ENCODE measurements around the gene CALY.

The CALY gene

GRCh38 chr10:133351408-133352318 lies 15.0 kb upstream of the CALY start:
- DNase-seq (ENCODE audit: low read depth in 2 of 2) = no peak

DNA sequence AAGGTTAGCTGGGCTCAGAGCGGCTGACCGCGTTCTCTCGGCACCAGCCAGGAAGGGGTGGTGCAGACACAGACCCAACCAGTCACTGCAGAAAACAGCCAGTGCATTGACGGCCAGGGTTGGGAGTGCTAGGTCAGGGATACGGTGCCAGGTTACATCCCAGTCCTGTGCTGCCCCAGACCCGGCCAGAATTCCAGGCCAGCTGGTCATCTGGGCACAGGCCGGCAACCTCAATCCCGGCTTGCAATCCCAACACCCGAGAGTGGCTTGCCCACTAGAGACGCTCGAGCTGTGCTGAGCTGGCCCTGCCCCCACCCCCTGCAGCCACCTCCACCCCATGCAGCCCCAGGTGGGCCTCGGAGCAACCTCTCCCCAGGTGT lies 14.2 kb upstream of the CALY start:
- no peak for DNase-seq (ENCODE audit: low read depth in 2 of 2)

GRCh38 chr10:133350283-133350949 lies 13.7 kb upstream of the CALY start:
- no peak for DNase-seq (ENCODE audit: low read depth in 2 of 2)

GRCh38 chr10:133349577-133350011 lies 12.9 kb upstream of the CALY start:
- no peak for DNase-seq (ENCODE audit: low read depth in 2 of 2)

DNA sequence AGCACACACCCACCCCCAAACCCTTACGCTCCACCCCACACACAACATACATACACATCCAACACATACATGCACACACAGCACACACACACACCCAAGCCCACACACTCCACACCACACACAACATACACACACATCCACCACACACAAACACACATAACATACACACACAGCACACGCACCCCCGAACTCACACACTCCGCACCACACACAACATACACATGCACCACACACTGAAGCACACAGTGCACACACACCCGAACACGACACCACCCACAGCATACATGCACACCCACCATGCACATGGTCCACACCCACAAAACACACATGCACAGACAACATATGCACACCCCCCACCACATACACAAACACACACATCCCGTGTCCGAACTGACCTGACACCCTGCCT lies 12.5 kb upstream of the CALY start:
- no peak for DNase-seq (ENCODE audit: low read depth in 2 of 2)

DNA sequence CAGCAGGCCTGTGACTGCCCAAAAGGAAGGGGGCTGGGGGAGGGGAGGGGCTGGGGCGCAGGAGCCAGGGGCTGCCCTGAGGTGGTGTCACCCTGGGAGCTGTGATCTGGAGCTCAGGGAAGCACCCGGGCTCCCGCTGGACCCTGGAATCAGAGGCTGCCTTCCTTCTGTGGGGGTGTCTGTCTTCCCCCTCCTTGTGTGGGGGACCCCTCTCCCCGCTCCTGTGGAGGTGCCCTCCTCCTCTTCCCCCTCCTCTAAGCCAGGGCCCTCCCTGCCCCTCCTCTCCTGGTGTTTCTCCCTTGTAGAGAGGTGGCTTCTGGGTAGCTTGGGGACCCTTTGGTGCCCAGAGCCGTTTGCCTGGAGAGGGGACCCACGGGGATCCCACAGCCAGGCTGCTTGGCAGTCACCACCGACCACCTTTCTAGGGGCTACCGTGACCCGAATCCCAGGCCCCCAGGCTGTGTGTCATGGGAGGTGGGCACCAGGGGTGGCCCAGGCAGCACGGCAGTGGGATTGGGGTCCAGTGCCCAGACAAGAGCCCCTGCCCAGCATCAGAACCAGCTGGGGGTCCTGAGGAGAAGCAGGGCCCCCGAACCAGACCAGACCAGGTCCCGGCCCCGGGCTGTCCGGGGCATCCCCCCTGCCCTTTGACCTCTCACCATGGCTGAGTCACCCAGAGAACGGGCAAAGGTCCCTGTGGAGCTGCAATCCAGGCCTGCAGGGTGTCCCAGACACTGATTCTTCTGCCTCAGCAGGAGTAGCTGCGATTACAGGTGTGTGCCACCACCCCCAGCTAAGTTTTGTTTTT lies 11.2 kb upstream of the CALY start:
- no peak for DNase-seq (ENCODE audit: low read depth in 2 of 2)

DNA sequence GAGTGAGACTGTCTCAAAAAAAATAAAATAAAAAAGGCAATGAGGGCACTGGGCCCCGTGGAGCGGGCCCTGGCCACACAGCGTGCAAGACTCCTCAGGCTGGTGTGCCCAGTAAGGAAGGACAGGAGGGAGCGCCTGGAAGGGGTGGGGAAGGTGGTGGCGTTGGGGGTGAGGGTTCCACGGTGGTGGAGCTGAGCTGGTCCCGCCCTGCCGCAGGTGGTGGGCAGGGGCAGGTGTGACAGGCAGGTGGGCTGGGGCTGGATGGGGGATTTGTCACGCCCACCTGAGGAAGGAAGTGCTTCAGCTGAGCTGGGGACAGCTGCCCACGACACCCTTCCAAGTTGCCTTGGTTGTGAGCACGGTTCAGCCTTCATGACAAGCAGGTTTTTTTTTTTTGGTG lies 9.7 kb upstream of the CALY start:
- DNase-seq (ENCODE audit: low read depth in 2 of 2) = no peak

GRCh38 chr10:133344236-133344635 lies 7.5 kb upstream of the CALY start:
- DNase-seq (ENCODE audit: low read depth in 2 of 2) = no peak

GRCh38 chr10:133343558-133343957 lies 6.9 kb upstream of the CALY start:
- DNase-seq (ENCODE audit: low read depth in 2 of 2) = no peak

DNA sequence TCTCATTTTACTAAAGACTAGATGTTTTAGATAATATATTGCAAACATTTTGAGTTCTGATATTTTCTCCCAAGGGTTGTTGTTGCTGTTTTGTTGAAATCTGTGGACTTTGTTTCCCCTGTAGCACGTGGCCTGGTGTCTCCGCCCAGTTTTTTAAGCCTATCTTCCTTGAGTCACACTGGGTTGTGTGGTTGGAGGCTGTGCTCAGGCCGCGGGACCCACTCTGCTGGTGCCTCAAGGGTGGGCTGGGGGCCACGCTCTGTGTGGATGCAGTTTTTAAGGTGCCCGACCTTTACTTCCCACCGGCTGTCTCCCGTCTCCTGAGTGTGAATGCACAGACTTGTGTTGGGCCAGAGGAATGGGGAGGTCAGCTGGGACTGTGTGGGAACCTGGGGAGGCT lies 6.2 kb upstream of the CALY start:
- DNase-seq (ENCODE audit: low read depth in 2 of 2) = no peak

GRCh38 chr10:133341983-133342382 lies 5.3 kb upstream of the CALY start:
- no peak for DNase-seq (ENCODE audit: low read depth in 2 of 2)

DNA sequence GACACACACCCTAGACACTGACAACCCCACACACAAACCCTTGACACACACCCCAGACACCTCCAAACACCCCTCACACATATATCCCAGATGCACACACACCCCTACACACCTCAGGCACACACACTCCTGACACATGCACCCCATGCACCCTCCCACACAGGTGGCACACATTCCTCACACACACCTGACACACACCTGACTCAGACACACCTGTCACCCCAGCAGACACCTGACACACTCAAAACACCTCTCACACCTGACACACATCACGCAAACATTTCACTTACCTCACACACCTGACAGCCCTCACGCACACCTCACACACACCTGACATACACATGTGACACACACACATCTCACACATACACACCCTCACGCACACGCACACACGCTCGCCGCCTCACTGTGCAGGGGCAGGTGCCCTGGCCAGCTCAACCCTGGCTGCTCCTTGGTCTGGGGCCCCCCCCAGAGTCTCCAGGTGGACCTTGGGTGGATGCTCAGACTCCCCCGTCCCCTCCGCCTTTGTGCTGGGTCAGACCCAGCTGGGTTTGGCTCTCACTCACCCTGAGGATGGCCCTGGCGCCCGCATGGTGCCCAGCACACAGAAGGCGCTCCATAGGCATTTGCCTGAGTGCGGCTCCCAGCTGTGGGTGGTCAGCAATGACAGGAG lies 3.1 kb upstream of the CALY start:
- DNase-seq (ENCODE audit: low read depth in 2 of 2) = no peak

DNA sequence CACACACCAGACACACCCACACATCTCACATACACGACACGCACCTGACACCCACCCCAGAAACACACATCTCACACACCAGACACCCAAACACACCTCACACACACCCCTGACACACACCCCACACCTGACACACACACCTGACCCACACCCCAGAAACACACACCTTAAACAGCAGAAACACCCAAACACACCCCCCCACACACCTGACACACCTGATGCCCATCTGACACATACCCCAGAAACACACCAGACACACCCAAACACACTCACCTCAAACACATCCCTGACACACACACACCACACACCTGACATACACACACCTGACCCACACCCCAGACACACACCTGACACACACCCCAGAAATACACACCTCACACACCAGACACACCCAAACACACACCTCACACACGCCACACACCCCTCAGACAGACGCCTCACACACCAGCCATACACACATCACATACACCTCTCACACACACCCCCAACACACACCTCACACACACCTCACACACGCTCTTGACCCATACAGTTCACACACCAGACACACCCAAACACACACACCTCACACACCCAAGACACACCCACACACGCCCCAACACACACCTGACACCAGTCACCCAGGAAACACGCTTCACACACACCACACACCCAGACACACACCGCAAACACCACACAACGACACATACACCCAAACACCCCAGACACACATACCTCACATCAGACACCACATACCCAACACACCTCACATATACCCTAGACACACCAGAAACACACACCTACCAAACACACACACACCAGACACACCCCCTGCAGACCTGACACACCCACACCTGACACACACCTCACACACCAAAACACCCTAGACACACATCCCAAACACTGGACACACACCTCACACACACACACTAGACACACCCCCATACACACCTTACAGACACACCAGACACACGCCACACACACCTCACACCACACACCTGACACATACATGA lies 1.7 kb upstream of the CALY start:
- no peak for DNase-seq (ENCODE audit: low read depth in 2 of 2)

DNA sequence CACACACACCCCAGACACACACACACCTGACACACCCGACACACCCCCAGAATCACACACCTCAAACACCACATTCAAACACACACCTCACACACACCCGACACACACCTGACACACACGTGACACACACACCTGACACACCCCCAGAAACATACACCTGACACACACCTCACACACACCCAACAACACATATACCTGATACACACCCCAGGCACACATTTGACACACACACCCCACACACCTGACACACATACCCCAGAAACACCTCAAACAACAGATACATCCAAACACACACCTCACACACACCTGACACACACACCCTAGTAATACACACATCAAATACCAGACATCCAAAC lies 652 bp upstream of the CALY start:
- no peak for DNase-seq (ENCODE audit: low read depth in 2 of 2)

DNA sequence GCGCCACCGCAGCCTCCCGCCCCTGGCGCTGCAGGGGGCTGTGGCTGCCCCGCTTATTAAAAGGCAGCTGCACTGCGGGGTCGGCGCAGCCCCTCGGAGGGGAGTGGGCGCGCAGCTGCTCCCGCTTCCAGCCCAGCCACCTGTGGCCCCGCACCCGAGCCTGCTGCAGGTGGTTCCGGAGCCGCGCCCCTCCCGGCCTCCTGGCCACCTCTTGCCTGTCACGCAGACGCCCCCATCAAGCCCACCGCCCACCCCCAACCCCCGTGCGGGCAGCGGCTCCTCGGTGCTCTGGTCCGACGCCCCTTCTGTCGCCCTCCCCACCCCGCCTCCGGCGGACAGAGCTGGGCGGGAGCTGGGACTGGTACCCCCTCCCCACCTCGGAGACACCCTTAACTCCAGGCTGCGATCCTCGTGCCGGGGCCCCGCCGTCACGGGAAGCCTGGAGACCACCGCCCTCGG lies 549 bp downstream of the CALY start:
- DNase-seq (ENCODE audit: low read depth in 2 of 2) = no peak

DNA sequence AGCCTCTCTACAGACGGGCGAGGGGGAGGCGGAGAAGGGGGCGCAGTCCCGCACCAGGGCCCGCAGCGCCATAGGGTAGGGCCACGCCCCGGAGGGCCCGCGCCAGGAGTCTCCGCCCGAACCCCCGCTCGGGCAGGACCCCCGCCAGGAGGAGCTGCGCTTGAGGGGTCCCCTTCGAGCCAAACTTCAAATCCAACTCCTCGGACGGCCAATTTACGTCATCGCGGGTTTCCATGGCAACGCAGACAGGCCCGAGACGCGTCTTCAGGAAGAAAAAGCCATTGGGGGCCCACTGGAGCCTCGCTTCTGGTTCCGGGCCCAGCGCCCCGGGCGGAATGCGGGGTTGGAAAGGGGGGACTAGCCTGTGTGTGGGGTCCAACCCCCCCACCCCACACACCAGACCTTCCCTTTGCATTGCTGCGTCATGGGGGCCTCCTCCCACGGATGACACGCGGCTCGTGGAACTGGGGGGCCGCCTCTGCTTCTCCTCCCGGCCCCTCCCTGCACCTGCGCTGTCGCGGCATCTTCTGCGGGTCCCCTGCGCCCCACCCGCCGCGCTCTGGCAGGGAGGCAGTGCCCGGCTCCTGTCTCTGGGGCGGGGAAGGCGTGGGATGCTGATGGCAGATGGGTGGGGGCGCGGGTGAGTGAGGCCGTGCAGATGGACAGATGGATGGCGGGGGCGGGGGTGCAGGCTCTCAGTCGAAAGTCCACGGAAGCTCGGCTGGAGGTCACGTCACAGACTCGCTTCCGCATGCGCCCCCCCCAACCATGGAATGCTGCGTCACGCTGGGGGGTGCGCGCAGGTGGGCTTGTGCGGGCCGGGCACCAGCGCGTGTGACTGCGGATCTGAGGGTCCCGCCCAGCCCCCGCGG lies 1.2 kb downstream of the CALY start:
- DNase-seq (ENCODE audit: low read depth in 2 of 2) = peak; percentile 64 to 67

GRCh38 chr10:133334503-133335245 lies 2.0 kb downstream of the CALY start:
- DNase-seq (ENCODE audit: low read depth in 2 of 2) = no peak

- no peak for DNase-seq (ENCODE audit: low read depth in 2 of 2)
Observed at GRCh38 chr10:133332936-133333699, 3.6 kb downstream of the CALY start.

All from stimulated activated CD4-positive, alpha-beta T cell treated with anti-CD3 and anti-CD28 coated beads, Interleukin-4, amount 100 ng/mL, for 48 hours (primary cell).